GM10248 (cell line): ENCODE results near the gene NHERF1.
A peak's percentile ranks its signal among the peaks of the same experiment; 100 is the strongest.

ENCODE experiments used
- CTCF ChIA-PET: fragments of 300-600 bp; sonication (Branson Sonifier 250); formaldehyde crosslinking; extraction: SDS; loops from one replicate; lab custom pipeline; 2021; ENCODE audit warnings: antibody characterized with exemption; lab: Yijun Ruan, JAX
- POLR2A ChIA-PET: fragments of 350-650 bp; sonication (Branson Sonifier 250); formaldehyde crosslinking; extraction: SDS; loops from one replicate; lab custom pipeline; 2020; ENCODE audit warnings: antibody characterized with exemption; lab: Yijun Ruan, JAX
- DNase-seq: peaks from one replicate; pipeline ENCODE4 v3.0.0; 2012; ENCODE audit errors: extremely low spot score
- TF ChIP-seq, protein P1 (sequence below): IDR thresholded peaks from 2 replicates; pipeline ENCODE4 v1.5.1; 2012; ENCODE audit warnings: mild to moderate bottlenecking, low read depth; ENCODE audit errors: extremely low read depth, missing control alignments, control extremely low read depth

The NHERF1 gene

DNA sequence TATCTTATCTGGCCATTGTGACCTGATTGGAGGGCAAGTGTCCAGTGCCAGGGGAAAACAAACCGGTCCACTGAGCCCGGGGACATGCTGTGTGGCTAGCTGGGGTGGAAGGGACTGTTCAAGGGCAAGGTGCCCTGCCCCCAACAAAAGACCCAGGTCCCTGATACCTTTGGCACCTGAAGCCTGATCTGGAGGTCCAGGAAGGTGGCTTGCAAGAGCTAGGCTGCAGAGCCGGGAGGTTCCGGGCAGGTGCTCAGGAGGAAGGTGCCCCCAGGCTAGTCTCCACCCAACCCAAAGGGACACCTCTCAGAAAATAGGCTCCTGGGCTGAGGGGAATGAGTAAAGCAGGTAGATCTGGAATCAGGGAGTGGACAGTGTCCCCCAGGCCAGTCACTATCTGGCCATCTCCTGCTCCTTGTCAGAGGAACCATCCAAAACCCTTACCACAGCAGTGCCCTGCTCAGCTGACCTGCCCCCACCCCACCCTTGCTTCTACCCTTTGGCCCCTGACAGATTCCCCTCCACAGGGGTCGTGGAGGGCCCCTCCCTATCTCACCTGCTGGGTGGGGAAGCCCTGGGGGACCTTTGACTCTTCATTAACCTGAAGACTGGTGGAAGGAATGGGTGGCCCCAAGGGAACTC lies 21.5 kb downstream of the NHERF1 start:
- TF ChIP-seq, protein P1, sequence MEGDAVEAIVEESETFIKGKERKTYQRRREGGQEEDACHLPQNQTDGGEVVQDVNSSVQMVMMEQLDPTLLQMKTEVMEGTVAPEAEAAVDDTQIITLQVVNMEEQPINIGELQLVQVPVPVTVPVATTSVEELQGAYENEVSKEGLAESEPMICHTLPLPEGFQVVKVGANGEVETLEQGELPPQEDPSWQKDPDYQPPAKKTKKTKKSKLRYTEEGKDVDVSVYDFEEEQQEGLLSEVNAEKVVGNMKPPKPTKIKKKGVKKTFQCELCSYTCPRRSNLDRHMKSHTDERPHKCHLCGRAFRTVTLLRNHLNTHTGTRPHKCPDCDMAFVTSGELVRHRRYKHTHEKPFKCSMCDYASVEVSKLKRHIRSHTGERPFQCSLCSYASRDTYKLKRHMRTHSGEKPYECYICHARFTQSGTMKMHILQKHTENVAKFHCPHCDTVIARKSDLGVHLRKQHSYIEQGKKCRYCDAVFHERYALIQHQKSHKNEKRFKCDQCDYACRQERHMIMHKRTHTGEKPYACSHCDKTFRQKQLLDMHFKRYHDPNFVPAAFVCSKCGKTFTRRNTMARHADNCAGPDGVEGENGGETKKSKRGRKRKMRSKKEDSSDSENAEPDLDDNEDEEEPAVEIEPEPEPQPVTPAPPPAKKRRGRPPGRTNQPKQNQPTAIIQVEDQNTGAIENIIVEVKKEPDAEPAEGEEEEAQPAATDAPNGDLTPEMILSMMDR: no peak
- DNase-seq: no peak
- ChIA-PET POLR2A (interaction anchor here (0.9 to 1.0 kb wide), 2 partner anchors 10 to 20 kb away, joined by 3 read pairs; no protein-coding TSS in a partner anchor), CTCF (interaction anchor here (1.0 to 8.2 kb wide), 14 partner anchors 8 to 402 kb away, joined by 3 to 88 read pairs (median 8); partner anchors contain the start of gene RAB37)

DNA sequence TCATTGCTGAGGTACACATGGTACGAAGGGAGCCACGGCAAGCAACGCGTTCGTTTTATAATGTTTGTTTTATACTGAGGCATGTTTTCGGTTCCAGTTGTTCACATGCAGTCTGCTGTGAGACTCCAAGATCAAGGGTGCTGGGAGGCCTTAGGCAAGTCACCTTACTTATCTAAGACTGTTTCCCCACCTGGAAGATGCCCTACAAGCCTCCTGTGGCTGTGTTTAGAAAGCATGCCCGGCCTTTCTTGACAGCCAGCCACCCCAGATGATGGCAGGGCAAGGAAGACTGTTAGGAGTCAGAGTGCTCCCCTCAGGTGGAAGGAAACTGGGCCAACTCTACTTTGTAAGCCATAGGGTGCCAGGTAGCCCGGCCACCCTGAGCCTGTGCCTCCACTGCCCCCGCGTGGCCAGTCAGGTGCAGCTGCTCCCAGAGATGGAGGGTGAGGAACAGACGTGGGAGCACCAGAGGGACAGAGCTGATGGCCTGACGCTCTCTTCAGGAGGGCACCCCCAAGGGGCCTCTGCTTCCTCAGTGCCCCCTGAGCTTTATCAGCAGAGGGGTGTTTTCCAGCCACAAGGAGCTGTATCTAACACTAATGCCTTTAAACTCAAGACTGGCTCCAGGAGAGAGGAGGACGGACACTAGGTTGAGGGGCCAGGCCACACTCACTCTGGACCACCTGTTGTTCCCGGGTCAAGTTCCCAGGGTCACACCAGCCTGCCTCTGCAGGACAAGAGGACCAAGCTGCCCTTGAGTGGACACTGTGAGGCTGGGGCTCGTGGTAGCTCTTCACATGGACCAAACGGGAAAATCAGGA lies 22.3 kb downstream of the NHERF1 start:
- DNase-seq: peak; percentile 75

DNA sequence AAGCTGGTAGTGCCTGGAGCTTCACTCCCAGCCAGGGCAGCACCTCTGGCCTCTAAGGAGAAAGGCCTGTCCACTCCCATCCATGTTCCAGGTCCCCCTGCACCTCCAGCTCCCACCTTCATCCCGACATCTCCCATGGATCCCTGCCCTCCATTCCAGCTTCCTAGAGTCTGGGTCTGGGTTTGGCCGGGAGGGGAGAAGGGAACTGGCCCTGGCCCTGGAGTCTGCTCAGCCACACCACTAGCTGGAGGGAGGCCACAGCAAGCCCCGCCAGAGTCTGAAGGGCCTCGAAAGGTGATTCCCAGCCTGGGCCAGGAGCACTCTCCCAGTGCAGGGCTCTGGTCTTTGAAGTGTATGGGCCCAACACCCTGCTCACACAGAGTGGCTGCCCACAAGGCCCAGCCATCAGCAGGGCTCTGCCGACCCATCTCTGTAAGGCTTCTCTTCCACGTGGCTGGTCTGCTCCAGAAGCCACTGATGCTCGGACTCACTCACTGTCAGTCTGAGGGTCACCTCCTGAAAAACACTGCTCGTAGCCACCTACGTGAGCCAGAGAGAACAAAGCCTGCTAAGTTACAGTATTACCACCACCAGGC lies 23.0 kb downstream of the NHERF1 start:
- ChIA-PET CTCF (interaction anchor here (0.6 to 8.2 kb wide), 32 partner anchors 8 to 862 kb away, joined by 3 to 88 read pairs (median 4); partner anchors contain the start of genes RAB37 and SMIM5), POLR2A (interaction anchor here (0.9 to 1.0 kb wide), 2 partner anchors 11 to 22 kb away, joined by 3 read pairs; no protein-coding TSS in a partner anchor)
- no peak for DNase-seq
- TF ChIP-seq, protein P1: no peak

More for the DNA sequence above, 22.3 kb downstream of the NHERF1 start:
- ChIA-PET CTCF (interaction anchor here (0.6 to 8.2 kb wide), 32 partner anchors 8 to 862 kb away, joined by 3 to 88 read pairs (median 4); partner anchors contain the start of genes RAB37 and SMIM5), POLR2A (interaction anchor here (0.9 to 1.0 kb wide), 2 partner anchors 10 to 21 kb away, joined by 3 read pairs; no protein-coding TSS in a partner anchor)
- TF ChIP-seq, protein P1: peak; percentile 95

DNA sequence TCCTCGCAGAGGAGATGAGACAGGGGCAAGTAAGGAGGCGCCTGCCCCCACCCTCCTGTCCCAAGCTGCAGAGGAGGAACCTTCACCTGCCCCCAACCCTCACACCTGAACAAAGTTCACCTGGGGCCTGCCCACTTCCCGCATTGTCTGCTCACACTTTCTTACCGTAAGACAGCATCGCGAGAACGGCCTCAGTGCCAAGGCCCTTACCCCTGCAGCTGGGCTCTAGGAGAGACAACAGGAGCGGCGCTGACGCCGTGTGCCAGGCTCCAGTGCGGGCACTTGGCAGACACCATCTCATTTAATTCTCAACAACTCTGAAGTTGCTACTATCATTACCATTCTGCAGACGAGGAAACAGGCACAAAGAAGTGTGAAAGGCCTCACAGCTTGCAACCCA lies 23.6 kb downstream of the NHERF1 start:
- ChIA-PET CTCF (interaction anchor here (2.1 to 8.2 kb wide), 5 partner anchors 10 to 114 kb away, joined by 7 to 88 read pairs (median 69); no protein-coding TSS in a partner anchor), POLR2A (interaction anchor here (1.4 kb wide), 1 partner anchor 23 kb away, joined by 3 read pairs; no protein-coding TSS in a partner anchor)
- TF ChIP-seq, protein P1: no peak
- no peak for DNase-seq

DNA sequence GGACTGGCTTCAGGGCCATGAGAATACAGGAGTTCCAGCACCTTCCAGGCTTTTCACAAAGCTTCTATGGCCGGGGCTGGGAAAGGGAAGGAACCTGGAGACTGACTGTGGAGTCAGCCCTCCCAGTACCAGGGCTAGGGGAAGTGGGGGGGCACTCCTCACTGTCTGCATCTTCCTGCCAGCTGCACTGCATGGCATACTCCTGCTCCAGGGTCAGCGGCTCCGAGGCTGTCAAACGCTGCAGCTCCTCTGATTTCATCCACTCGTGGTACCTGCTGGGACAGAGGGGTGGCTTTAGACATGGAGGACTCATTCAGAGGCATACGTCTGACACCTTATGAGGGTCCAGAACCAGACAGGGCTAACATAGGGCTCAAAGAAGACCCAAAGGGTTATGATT lies 25.0 kb downstream of the NHERF1 start:
- ChIA-PET CTCF (interaction anchor here (1.8 to 11.5 kb wide), 5 partner anchors 18 to 116 kb away, joined by 6 to 143 read pairs (median 23); partner anchors contain the start of gene RAB37), POLR2A (interaction anchor here (1.4 kb wide), 1 partner anchor 24 kb away, joined by 3 read pairs; no protein-coding TSS in a partner anchor)
- no peak for DNase-seq
- TF ChIP-seq, protein P1: no peak

DNA sequence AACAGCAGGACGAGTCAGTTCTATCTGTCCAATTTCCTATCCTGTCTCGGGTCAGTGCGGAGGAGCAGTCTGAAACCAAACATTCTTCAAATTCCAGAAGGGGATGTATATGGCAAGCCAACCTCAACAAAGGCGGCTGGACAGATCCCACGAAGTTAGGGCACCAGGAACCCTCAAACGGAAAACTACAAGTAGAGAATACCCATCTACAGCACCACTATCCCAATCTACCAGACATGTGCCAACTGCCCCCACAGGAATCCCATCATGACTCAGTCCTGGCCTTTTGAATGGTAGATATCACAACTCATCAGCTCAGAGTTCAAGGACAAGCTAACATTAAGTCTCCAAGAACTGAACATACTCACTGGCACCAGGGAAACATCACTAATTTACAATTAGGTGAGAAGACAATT lies 25.5 kb downstream of the NHERF1 start:
- CTCF ChIA-PET: interaction anchor here (1.8 to 11.5 kb wide), 5 partner anchors 18 to 117 kb away, joined by 6 to 143 read pairs (median 23); partner anchors contain the start of gene RAB37
- no peak for DNase-seq
- TF ChIP-seq, protein P1: no peak
- POLR2A ChIA-PET: interaction anchor here (0.6 kb wide), 1 partner anchor 11 kb away, joined by 6 read pairs; no protein-coding TSS in a partner anchor
